H9 (cell line): ENCODE measurements around the gene EHBP1L1. TPM values are rescaled to one million over a fixed set of nuclear protein-coding genes. Genes with fewer than 3 reads are reported as not detected.

Experiments used
- DNase-seq: peaks from one replicate; pipeline ENCODE4 v3.0.0-alpha.2; 2017
- H2AFZ ChIP-seq: one replicate; pipeline ENCODE4 v1.6.1; 2013; ENCODE audit warnings: mild to moderate bottlenecking, low read length, control low read depth, moderate library complexity
- H2AK5ac ChIP-seq: 2 replicates; pipeline ENCODE4 v1.6.1; 2013; ENCODE audit warnings: low read length, control low read depth, mixed read lengths; ENCODE audit not compliant: insufficient read length
- H2BK120ac ChIP-seq: one replicate; pipeline ENCODE4 v1.6.1; 2013; ENCODE audit warnings: low read depth, mild to moderate bottlenecking, low read length, control low read depth, inconsistent platforms; ENCODE audit not compliant: poor library complexity, severe bottlenecking
- H2BK12ac ChIP-seq: 2 replicates; pipeline ENCODE4 v1.6.1; 2013; ENCODE audit warnings: low read length, control low read depth, mixed read lengths, low read depth; ENCODE audit not compliant: insufficient read length
- H2BK15ac ChIP-seq: 2 replicates; pipeline ENCODE4 v1.6.1; 2013; ENCODE audit warnings: low read depth, low read length, control low read depth
- H2BK20ac ChIP-seq: one replicate; pipeline ENCODE4 v1.6.1; 2013; ENCODE audit warnings: low read depth, mild to moderate bottlenecking, low read length, control low read depth, inconsistent platforms; ENCODE audit not compliant: poor library complexity, severe bottlenecking
- H2BK5ac ChIP-seq: 2 replicates; pipeline ENCODE4 v1.6.1; 2013; ENCODE audit warnings: low read length, control low read depth, mixed read lengths; ENCODE audit not compliant: insufficient read length
- H3K14ac ChIP-seq: 2 replicates; pipeline ENCODE4 v1.6.1; 2013; ENCODE audit warnings: low read length, control low read depth; ENCODE audit not compliant: insufficient read depth
- H3K18ac ChIP-seq: 2 replicates; pipeline ENCODE4 v1.6.1; 2013; ENCODE audit warnings: low read depth, mild to moderate bottlenecking, mixed read lengths, low read length, control low read depth; ENCODE audit not compliant: insufficient read length
- H3K23ac ChIP-seq: 2 replicates; pipeline ENCODE4 v1.6.1; 2013; ENCODE audit warnings: low read length, control low read depth, mixed read lengths, low read depth; ENCODE audit not compliant: insufficient read length
- H3K23me2 ChIP-seq: 2 replicates; pipeline ENCODE4 v1.6.1; 2013; ENCODE audit warnings: low read depth, mild to moderate bottlenecking, mixed read lengths, low read length, control low read depth; ENCODE audit not compliant: insufficient read length, poor library complexity, severe bottlenecking
- H3K27ac ChIP-seq: 2 replicates; pipeline ENCODE4 v1.5.1; 2013; ENCODE audit warnings: low read length, control low read depth, mixed read lengths, low read depth; ENCODE audit not compliant: insufficient read length
- H3K27me3 ChIP-seq: 2 replicates; pipeline ENCODE4 v1.6.1; 2013; ENCODE audit warnings: low read length, control low read depth, inconsistent platforms; ENCODE audit not compliant: insufficient read depth
- H3K4ac ChIP-seq: 2 replicates; pipeline ENCODE4 v1.6.1; 2013; ENCODE audit warnings: low read depth, mild to moderate bottlenecking, control low read depth, inconsistent platforms, low read length, moderate library complexity
- H3K4me1 ChIP-seq: 2 replicates; pipeline ENCODE4 v1.6.1; 2013; ENCODE audit warnings: low read length, control low read depth, inconsistent platforms; ENCODE audit not compliant: insufficient read depth
- H3K4me2 ChIP-seq: 2 replicates; pipeline ENCODE4 v1.6.1; 2013; ENCODE audit warnings: low read length, control low read depth, mixed read lengths; ENCODE audit not compliant: insufficient read length, insufficient read depth
- H3K56ac ChIP-seq: 2 replicates; pipeline ENCODE4 v1.6.1; 2013; ENCODE audit warnings: low read depth, mild to moderate bottlenecking, mixed read lengths, low read length, control low read depth; ENCODE audit not compliant: insufficient read length
- H3K79me1 ChIP-seq: 2 replicates; pipeline ENCODE4 v1.6.1; 2013; ENCODE audit warnings: low read depth, mild to moderate bottlenecking, moderate library complexity, low read length, control low read depth, inconsistent platforms; ENCODE audit not compliant: insufficient read depth, poor library complexity, severe bottlenecking
- H3K79me2 ChIP-seq: 2 replicates; pipeline ENCODE4 v1.6.1; 2013; ENCODE audit warnings: low read length, control low read depth, inconsistent platforms; ENCODE audit not compliant: insufficient read depth
- H3K9ac ChIP-seq: 2 replicates; pipeline ENCODE4 v1.6.1; 2013; ENCODE audit warnings: low read length, control low read depth, mixed read lengths; ENCODE audit not compliant: insufficient read length; ENCODE audit errors: extremely low read depth
- H3K9me3 ChIP-seq: one replicate; pipeline ENCODE4 v1.6.1; 2013; ENCODE audit warnings: low read depth, low read length, inconsistent platforms; ENCODE audit not compliant: control insufficient read depth
- H3T11ph ChIP-seq: one replicate; pipeline ENCODE4 v1.6.1; 2013; ENCODE audit warnings: mild to moderate bottlenecking, low read length, control low read depth, inconsistent platforms
- H4K20me1 ChIP-seq: one replicate; pipeline ENCODE4 v1.6.1; 2013; ENCODE audit not compliant: control insufficient read depth, insufficient read length, insufficient read depth
- H4K5ac ChIP-seq: 2 replicates; pipeline ENCODE4 v1.6.1; 2013; ENCODE audit warnings: low read depth, mild to moderate bottlenecking, mixed read lengths, low read length, control low read depth; ENCODE audit not compliant: insufficient read length
- H4K8ac ChIP-seq: replicated peaks from 2 replicates; pipeline ENCODE4 v1.6.1; 2013; ENCODE audit warnings: low read length, control low read depth, mixed read lengths, low read depth; ENCODE audit not compliant: insufficient read length
- H4K91ac ChIP-seq: 2 replicates; pipeline ENCODE4 v1.6.1; 2013; ENCODE audit warnings: low read depth, mild to moderate bottlenecking, moderate library complexity, mixed read lengths, low read length, control low read depth; ENCODE audit not compliant: insufficient read length
- H3K27ac Mint-ChIP-seq, 3 experiments: 2 replicates in 2 of 3; 3 replicates in 1 of 3; pipeline ENCODE4 v1.8.0; 2020 to 2021; ENCODE audit warnings: mixed read lengths in 3 of 3, mild to moderate bottlenecking in 1 of 3, moderate library complexity in 1 of 3
- H3K27me3 Mint-ChIP-seq: 2 replicates; pipeline ENCODE4 v1.8.0; 2021; ENCODE audit warnings: low read depth, mild to moderate bottlenecking, moderate library complexity, mixed read lengths
- H3K36me3 Mint-ChIP-seq, 3 experiments: 2 replicates in 2 of 3; 3 replicates in 1 of 3; pipeline ENCODE4 v1.8.0; 2020 to 2021; ENCODE audit warnings: low read depth in 3 of 3, mixed read lengths in 3 of 3; ENCODE audit not compliant: insufficient read depth in 1 of 3
- H3K4me1 Mint-ChIP-seq, 2 experiments: 2 replicates each; pipeline ENCODE4 v1.8.0; 2020; ENCODE audit warnings: mixed read lengths in 2 of 2
- H3K4me3 Mint-ChIP-seq, 2 experiments: 2 replicates in 1 of 2; 3 replicates in 1 of 2; pipeline ENCODE4 v1.8.0; 2020 to 2021; ENCODE audit warnings: mild to moderate bottlenecking in 2 of 2, mixed read lengths in 2 of 2, moderate library complexity in 1 of 2
- H3K9me3 Mint-ChIP-seq, 2 experiments: 2 replicates in 1 of 2; 3 replicates in 1 of 2; pipeline ENCODE4 v1.8.0; 2020; ENCODE audit warnings: mild to moderate bottlenecking in 2 of 2, mixed read lengths in 2 of 2, moderate library complexity in 1 of 2
- CTCF ChIP-seq: fragments of 200-600 bp; sonication (generic); conservative IDR thresholded peaks from 3 replicates; pipeline ENCODE4 v1.8.0; 2021; ENCODE audit warnings: antibody characterized with exemption, mild to moderate bottlenecking
- WGBS: extraction: QIAGEN DNeasy Blood & Tissue Kit; methylation state at CpG from one replicate; pipeline ENCODE4 v1.1.7; 2013; ENCODE audit warnings: missing lambda C conversion rate, low lambda C conversion rate, mixed read lengths; ENCODE audit not compliant: insufficient read length; ENCODE audit errors: extremely low coverage; 5-methylcytosine and 5-hydroxymethylcytosine counted together
- total RNA-seq: library from RNA; stranded (reverse); gene quantifications from 2 replicates; pipeline ENCODE4 v1.2.1, GENCODE V29; 2021

EHBP1L1 gene
- total RNA-seq, 1 experiment from 2014 or later, result 13.8 TPM

- TF ChIP-seq CTCF, result no peak
- H2AK5ac ChIP-seq, result no peak overlapping the region
- H2BK5ac ChIP-seq, result no peak overlapping the region
- H3K4me1 Mint-ChIP-seq, result peaks cover 0 to 2% of the 10 kb centered on the region in 2 experiments; a peak in 1 of 4 replicates
- no peaks in the 10 kb centered on the region for H3K27me3 ChIP-seq
- no peaks in the 10 kb centered on the region for H3K79me1 ChIP-seq
- H4K20me1 ChIP-seq, result no peaks in the 10 kb centered on the region
- H3K23ac ChIP-seq, result no peak overlapping the region
- DNase-seq, result no peak
- no peak overlapping the region for H2BK12ac ChIP-seq
- no peak overlapping the region for H4K91ac ChIP-seq
- no peak overlapping the region for H3K14ac ChIP-seq
- peaks cover 10 to 59% (median 50%) of the 10 kb centered on the region in 3 experiments for H3K36me3 Mint-ChIP-seq
- H2AFZ ChIP-seq, result no peak overlapping the region
- peaks cover 15% of the 10 kb centered on the region for H3K27me3 Mint-ChIP-seq
- no peaks in the 10 kb centered on the region for H3K4me1 ChIP-seq
- H3K4me3 Mint-ChIP-seq, result no peak overlapping the region
- H3K4ac ChIP-seq, result no peak overlapping the region
- H2BK15ac ChIP-seq, result no peak overlapping the region
- H3K4me2 ChIP-seq, result no peak overlapping the region
- H2BK120ac ChIP-seq, result no peak overlapping the region
- no peak overlapping the region for H4K8ac ChIP-seq
- H4K5ac ChIP-seq, result no peak overlapping the region
- H2BK20ac ChIP-seq, result no peak overlapping the region
- H3K23me2 ChIP-seq, result peaks cover 10% of the 10 kb centered on the region
- no CpG with 5 or more reads among the region's 9 CpGs for WGBS
- H3K27ac Mint-ChIP-seq, result no peak overlapping the region
- H3T11ph ChIP-seq, result no peak overlapping the region
- no peaks in the 10 kb centered on the region for H3K79me2 ChIP-seq
- no peaks in the 10 kb centered on the region for H3K9me3 ChIP-seq
- H3K9ac ChIP-seq, result no peak overlapping the region
- H3K27ac ChIP-seq, result no peak overlapping the region
- no peak overlapping the region for H3K56ac ChIP-seq
- H3K9me3 Mint-ChIP-seq, result no peaks in the 10 kb centered on the region; a peak in 1 of 5 replicates
- H3K18ac ChIP-seq, result no peak overlapping the region
Measured at GRCh38 chr11:65535102-65535501, 40.8 kb upstream of the EHBP1L1 start.
